CMK (cell line): ENCODE results near the gene ATP6V0D1.

Source experiments
- DNase-seq: peaks from one replicate; pipeline ENCODE4 v3.0.0-alpha.2; 2010; ENCODE audit warnings: low read depth

ATP6V0D1 gene

GRCh38 chr16:67407176-67407787 lies 73.7 kb downstream of the ATP6V0D1 start:
- DNase-seq, result no peak

DNA sequence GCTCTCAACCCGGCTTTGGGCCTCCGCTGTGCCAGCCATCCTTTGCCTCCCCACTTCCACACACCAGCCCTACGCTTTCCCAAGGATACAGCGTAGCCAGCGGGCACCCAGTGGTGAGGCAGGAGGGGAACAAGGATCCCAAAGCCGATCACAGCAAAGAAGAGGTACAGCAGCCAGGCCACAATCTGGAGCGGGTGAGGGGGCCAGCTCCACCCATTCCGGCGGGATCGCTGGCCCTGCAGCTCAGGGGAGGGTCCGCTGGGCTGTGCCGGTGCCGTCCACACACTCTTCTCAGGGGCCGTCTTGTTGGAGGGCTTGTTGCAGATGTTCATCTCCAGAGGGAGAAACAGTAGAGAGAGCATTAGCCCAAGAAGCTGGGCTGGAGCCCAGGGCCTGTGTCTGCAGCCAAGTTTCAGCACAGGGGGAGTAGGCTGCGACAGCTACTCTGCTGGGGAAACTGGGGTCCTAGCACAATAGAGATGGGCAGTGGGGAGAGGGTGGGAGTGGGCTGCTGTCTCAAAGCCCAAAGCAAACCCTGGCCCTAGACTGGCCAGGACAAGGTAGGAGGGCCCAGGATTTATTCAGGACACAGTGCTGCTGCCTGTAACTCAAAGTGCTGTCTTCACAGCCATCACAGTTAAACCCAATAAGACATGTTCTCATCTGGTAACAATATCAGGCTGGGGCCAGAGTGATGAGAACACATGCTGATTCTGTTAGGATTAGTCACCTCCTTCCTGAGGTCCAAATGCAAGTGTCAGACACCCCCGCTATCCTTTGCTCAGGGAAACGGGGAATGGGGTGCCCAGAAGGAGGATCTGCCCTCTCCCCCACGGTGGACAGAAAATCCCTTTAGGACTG lies 74.6 kb downstream of the ATP6V0D1 start:
- no peak for DNase-seq

DNA sequence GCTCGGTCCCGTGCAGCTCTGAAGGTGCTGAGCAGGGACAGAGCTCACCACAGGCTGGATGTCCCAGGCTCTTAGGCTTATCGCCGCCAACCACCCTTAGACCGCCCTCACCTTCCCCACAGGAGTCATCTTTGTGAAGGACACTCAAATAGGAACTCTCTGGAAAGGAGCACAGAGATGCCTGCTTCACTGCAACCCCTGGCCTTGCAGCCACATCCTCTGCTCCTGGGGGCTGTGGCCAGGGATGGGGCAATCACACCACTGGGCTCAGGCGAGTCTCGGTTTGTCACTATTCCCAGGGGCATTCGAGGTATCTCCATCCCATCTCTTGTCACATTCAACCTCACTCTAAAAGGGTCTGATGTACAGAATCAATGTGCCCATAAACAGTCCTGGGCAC lies 75.6 kb downstream of the ATP6V0D1 start:
- no peak for DNase-seq

DNA sequence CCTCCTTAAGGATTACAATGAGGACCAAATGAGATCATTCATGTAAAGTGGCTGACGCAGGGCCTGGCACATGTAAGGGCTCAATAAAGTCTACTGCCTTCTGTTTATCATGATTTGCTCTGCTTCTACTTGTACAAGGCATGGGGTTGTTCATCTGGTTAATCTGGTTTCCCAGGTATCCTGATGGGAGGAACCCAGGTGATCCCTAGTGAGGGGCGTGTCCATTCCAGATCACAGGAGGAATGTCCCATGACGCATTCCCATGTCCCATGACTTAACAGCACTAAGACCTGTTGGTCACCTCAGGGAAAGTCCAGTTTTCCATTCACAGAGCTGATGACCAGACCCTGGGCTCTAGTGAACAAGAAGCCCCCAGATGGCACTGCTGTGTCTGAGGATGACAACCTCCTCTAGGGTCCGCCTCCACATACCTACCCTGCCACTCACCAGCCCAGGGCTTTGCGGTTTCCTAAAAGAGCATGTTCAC lies 76.2 kb downstream of the ATP6V0D1 start:
- DNase-seq, result no peak

GRCh38 chr16:67403976-67404555 lies 76.9 kb downstream of the ATP6V0D1 start:
- no peak for DNase-seq

GRCh38 chr16:67400901-67401300 lies 80.1 kb downstream of the ATP6V0D1 start:
- DNase-seq, result no peak

DNA sequence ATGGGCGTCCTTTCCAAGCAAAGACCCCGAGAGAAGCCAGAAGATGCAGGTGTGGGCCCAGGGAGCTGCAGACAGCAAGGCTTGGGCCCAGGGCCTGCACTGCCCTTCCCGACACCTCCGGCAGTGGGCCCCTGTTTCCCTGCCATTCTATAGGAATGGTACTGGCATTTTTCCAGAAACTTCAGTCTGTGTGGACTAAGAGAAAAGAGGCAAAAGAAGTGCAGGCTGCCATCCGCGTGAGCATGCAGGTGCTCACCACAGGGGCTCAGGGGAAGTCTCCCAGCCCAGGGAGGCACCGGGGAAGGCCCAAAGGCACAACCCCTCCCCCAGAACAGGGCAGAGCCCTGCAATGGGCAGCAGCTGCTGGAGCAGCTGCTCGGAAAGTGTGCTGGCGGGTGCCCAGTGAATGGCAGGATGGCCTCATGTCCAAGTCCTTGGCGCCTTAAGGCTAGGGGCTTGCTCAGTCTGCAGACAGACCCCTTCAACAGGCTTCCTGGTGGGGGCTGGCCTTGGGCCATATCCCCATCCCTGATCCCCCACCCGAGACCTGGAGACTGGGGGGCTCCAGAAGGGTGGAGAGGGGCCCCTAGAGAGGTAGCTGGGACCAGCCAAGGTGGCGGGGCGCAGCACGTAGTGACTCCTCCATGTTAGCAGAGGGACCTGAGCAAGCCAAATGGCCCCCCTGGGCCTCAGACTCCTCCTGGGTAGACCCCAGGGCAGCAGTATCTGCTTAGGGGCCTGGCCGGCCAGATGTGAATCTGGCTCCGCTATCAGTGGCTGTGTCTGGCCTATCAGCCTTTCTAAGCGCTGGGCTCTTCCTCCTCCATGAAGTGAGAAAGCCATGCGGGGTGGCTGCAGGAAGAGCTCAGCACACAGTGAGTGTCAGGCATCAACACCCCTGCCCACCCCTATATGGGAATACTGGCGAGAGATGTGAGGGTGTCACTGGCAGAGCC lies 80.9 kb downstream of the ATP6V0D1 start:
- DNase-seq, result no peak

- DNase-seq, result no peak
These were observed 81.7 kb downstream of the ATP6V0D1 start for GRCh38 chr16:67399218-67399733.

GRCh38 chr16:67398546-67399217 lies 82.3 kb downstream of the ATP6V0D1 start:
- no peak for DNase-seq

GRCh38 chr16:67397812-67398545 lies 83.0 kb downstream of the ATP6V0D1 start:
- DNase-seq, result no peak

- DNase-seq, result no peak
These were observed 83.7 kb downstream of the ATP6V0D1 start for GRCh38 chr16:67397036-67397801.

- no peak for DNase-seq
These were observed 84.6 kb downstream of the ATP6V0D1 start for GRCh38 chr16:67396159-67397035.

DNA sequence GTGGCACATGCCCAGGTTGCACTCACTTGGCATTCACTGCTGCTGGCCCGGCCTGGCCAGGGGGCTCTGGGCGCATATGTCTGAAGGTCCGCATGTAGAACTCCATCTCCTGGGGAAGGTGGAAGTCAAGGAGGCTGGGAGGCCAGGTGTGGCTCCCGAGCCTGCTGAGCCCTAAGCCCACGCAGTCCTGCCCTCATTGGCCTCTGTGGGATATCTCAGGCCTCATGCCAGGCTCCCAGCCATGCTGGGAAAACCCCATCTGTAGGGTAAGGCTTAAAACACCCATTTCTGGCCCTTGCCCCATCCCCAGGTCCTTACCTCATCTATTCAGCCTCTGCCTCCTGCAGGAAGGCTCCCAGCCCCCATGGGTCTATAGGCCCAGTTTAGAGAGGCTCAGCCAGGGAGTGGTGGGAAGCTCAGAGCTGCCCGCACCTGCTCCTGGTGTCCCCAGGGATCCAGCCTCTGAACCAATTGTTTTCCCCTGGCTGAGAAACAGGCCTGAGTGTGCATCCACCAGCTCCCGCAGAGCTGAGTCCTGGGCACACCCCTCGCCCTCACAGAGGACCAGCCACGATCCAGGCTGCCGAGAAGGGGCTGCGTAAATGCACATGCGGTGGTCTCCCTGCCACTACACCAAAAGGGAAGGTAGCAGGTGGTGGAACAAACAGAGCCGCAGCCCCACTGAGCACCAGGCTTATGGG lies 85.3 kb downstream of the ATP6V0D1 start:
- no peak for DNase-seq

- DNase-seq, result no peak
These were observed 85.9 kb downstream of the ATP6V0D1 start for GRCh38 chr16:67395105-67395457.

- DNase-seq, result no peak
These were observed 86.5 kb downstream of the ATP6V0D1 start for GRCh38 chr16:67394155-67395104.

DNA sequence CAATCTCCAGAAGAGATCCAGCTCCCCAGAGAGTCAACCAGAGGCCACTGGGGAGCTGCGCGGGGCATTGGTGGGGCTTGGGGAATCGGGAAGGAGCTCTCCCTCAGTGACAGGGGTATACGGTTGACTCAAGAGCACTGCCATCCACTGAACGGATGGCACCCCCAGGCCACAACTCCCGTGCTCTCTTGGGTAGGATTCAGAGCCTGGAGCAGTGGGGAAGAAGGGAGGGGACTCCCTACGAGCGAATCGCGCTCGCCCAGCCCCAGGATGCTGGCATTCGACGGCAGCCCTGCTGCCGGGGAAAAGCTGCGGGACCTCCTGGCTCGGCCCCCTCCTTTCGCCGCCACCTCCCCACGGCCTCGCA lies 87.2 kb downstream of the ATP6V0D1 start:
- DNase-seq, result no peak
